Amniotic epithelial cell (primary cell): ENCODE data around the gene NCKAP5.

Experiments used
- DNase-seq: peaks from one replicate; pipeline ENCODE4 v3.0.0-alpha.2; 2010; ENCODE audit warnings: low read depth

Gene NCKAP5

GRCh38 chr2:133458280-133458679, 110.0 kb downstream of the NCKAP5 start:
- DNase-seq: peak; percentile 27

DNA sequence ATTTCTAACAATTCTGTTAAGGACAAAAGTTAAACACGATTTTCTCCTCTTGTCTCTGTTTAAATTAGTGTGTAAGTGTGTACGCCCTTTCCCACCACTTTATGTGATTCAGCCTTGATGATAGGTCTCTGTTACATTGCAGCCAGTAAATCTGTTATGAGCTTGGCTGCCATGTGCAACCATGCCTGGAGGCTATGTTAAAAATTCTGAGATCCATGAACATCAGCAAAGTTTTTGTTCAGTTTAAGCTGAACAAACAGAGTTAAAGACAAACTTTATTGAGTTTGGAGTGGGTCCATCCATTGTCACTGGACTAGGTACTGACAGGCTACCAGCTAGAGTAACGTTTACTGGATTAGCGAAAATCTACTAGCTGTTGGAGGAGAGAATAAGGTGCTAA, 110.4 kb downstream of the NCKAP5 start:
- DNase-seq: no peak

GRCh38 chr2:133456971-133457370, 111.3 kb downstream of the NCKAP5 start:
- no peak for DNase-seq

DNA sequence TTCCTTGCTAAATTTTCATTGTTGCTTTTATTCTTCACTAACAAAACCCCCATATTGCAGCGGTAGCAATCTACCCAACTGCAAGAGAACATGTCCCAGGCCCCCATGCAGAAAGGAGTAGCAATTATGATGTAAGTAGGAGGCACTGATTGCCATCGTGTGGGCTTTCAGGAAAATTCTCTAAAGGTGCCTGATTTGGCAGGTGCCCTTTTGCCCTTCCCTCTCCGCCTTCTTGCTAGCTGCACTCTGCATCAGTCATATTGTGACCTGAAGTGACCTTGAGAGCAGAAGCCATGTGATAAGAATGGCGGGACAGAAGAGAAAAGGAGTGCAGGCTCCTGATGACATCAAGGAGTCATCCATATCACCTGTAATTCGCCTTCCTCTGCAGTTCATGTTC, 112.1 kb downstream of the NCKAP5 start:
- no peak for DNase-seq

DNA sequence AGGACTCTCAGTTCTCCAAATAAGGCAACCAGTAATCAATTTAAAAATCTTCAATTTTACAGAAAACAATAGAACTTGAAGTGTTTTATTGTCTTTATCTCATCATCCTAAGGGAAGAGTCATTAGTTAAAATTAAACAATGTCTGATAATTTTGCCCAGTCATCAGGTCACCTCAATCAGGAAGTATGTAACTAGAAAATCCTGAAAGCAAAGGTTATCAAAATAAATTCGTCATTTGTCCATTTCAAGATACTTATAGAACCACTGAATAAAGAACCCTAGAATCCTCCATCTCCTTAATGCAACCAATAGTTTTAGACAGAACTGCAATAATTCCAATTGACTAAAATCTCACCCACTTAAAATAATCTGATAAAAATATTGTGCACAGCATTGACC, 115.2 kb downstream of the NCKAP5 start:
- DNase-seq: no peak

DNA sequence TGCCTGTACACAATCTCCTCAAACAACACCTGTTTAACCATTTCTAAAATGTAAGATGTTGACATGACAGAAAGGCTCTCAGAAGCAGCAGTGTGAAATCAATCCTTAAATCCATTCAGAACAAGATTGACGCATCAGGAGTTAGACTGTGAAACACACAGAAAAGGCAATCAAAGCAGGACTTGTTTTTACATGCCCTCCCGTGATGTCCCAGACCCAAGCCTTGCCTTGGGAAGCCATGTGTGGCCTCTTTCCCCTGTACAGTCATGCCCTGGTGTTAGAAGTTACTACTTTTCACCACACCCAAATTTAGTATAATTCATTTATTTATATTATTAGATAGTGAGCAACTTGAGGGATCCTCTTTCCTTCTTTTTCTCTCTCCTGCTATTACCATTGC, 115.7 kb downstream of the NCKAP5 start:
- DNase-seq: no peak

GRCh38 chr2:133452146-133452545, 116.1 kb downstream of the NCKAP5 start:
- DNase-seq: no peak

GRCh38 chr2:133448195-133448594, 120.1 kb downstream of the NCKAP5 start:
- no peak for DNase-seq

GRCh38 chr2:133447303-133447702, 121.0 kb downstream of the NCKAP5 start:
- DNase-seq: no peak

DNA sequence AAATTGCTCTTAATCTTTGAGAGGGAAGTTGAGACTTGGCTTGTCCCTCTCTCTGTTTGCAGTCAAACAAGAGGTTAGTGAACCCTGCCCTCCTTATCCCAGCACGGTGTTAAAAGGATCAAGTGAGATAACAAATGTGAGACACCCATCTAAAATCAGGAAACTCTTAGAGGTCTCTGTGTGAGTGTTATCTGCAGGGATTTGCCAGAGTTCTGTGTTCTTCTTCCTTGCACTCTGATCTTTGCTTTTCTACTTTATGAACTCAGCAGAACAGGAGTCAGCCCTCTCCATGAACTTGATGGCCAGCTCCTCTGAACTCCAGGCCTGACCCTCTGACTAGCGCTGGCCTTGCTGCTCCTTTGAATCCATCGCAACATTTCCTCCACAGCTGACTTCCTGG, 123.8 kb downstream of the NCKAP5 start:
- DNase-seq: no peak

- DNase-seq: no peak
Measured at GRCh38 chr2:133442393-133442792, 125.9 kb downstream of the NCKAP5 start.

GRCh38 chr2:133439565-133439920, 128.7 kb downstream of the NCKAP5 start:
- no peak for DNase-seq

DNA sequence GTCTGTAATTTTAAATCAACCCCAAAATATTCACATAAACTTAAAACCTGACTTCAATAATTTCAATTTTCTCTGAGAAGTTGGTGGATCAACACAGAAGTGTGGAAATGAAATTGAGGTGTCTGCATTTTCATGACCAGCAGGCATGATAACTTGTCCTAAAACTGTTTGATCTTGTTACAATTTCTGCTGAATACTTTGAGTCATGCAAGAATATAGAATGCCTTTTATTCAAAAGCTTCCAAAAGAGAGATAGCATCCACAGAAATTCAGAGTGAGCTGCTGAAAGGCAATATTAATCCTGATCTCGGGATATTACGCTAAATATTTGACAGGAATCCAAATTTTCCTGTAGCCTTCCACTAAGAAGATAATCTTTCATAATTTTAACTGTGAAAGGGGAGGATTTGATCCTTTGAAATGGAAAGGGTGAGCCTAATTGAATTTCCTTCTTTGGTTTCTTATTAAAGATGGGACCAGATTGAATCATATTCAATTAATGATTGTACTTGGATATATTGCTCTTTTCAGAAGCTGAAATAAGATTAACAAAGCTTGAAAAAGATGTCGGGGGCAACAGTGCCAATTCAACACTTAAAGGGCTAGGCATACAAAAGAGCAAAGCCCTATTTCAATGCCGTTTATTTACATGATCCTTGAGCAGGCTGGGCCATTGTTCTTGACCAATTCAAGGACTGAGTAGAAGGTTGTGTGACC, 129.3 kb downstream of the NCKAP5 start:
- DNase-seq: no peak

- no peak for DNase-seq
Measured at GRCh38 chr2:133438026-133438425, 130.2 kb downstream of the NCKAP5 start.

DNA sequence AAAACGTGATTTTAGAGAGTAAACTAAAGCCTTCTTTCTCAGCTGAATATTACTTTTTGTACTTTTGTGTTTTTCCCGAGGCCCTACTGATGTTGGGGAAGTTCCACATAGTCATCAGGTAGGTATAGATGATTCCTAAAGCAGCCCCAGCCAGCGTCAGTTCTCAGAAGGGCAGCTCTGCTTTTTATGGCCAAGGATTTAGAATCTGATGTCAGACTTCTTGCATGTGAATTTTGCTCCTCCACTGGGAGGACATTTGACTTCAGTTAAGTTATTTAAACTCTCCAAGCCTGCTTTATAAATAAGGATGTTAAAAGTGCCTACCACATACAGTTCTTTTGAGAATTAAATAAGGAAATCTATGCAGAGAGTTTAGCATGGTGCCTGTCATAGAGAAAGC, 130.8 kb downstream of the NCKAP5 start:
- no peak for DNase-seq

GRCh38 chr2:133434959-133435668, 133.1 kb downstream of the NCKAP5 start:
- peak; percentile 99 for DNase-seq

DNA sequence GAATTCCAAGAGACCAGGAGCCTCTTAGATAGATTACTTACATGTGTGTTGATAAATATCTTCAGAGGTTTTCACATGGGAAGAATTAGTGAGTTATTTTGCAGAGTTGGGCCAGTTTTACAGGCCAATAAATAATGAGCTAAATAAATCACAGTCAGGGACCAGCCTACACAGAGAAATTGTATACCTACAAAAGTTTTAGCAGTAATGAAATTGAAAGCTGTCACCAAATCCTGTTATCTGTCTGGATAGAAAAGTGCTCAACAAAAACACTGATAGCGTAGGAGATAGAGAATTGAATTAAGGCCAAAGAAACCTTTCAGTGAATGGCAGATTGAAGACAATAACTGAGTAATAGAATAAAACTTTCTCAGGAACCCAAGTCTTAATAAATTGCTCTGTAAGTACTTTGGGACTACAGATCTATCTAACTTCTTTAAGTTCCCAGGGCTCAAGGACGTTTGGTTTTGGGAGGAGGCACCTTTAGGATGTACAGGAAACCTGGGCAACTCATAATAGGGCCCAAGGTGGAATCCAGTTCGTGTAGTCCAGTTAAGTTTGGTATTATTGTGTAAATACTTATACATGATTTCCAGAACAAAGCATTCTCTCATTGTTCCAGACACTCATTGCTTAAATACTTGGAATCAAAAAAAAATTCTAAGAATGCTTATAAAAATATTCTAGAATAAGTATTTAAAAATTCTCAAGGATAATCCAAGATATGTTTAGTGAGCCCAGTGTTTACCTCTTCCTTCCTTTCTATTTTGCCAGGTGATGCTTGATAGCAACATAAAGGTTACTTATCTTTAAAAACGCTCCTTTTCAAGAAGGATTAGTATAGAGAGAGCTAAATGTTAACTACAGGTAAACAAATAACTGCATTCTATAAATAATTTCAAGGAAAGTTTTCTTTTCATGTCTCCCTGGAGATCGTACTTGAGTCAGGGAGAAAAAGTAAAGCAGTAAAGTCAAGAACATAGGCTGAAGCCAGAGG, 134.5 kb downstream of the NCKAP5 start:
- DNase-seq: peak; percentile 40

DNA sequence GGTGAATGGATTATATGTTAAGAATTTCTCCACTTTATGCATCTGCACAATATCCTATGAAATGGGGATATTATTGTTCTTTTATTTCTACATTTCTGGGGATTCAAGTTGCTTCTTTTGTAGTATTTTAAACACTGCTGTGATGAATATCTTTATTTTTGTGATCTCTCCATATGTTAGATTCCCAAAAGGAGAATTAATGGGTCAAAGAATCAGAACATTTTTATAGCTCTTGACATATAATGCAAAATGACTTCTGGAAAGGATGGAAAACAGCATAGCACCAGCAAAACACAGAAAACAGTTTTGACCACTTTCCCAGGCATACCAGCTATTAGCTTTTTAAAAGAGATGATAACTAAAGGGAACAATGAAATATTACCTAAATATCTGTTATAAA, 135.5 kb downstream of the NCKAP5 start:
- no peak for DNase-seq

- DNase-seq: peak; percentile 60
Measured at GRCh38 chr2:133431289-133431688, 137.0 kb downstream of the NCKAP5 start.

- DNase-seq: no peak
Measured at GRCh38 chr2:133426791-133427190, 141.5 kb downstream of the NCKAP5 start.

DNA sequence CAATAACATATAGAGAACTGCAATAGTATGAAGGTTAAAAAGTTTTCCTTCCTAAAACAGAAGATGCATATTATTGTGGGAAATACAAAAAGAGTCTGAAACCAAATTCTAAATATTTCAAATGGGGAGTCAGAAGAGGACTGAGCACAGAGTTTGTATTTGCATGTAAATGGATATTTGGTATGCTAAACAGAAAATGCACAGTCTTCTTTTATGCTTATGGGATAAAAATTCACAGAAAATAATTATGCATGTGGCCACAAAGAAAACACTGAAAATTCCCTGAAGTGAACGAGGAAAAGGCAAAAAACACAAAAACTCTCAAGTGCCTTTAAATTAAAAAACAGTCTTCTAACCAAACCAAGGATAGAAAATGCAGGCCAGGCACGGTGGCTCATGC, 142.7 kb downstream of the NCKAP5 start:
- DNase-seq: no peak

DNA sequence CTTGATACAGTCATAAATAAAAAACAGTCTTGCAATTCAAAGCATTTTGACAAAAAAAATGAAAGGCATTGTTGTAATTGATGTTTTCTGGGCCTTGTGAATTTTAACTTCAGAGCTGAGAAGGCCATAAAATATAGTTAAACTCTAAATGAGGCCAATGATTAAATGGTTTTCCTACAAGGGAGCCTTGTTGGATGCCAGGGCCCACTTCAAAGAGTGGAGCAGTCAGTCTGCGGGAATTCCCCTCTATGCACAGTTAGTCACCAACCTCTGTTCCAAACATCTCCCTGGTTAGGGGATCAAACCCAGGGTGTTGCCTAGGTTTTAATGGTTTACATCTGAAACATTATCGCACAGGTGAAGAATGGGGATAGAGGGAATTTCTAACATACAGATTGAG, 143.4 kb downstream of the NCKAP5 start:
- peak; percentile 8 for DNase-seq

- peak; percentile 56 for DNase-seq
Measured at GRCh38 chr2:133422931-133423351, 145.3 kb downstream of the NCKAP5 start.
